SK-N-MC (cell line): ENCODE data around the gene BNIP3.

Experiments used
- EZH2 ChIP-seq: fragments of 200-600 bp; sonication (generic); IDR thresholded peaks from one replicate; pipeline ENCODE4 v1.6.1; 2017; ENCODE audit warnings: antibody characterized with exemption
- FOXP2 ChIP-seq: optimal IDR thresholded peaks from 2 replicates; pipeline ENCODE3; 2011; ENCODE audit warnings: mild to moderate bottlenecking, moderate library complexity; ENCODE audit not compliant: insufficient read depth; ENCODE audit errors: extremely low read length, control extremely low read depth
- POLR2AphosphoS5 ChIP-seq: IDR thresholded peaks from 2 replicates; pipeline ENCODE4 v1.6.1; 2012; ENCODE audit warnings: mild to moderate bottlenecking, low read depth, low read length, borderline replicate concordance

GRCh38 chr10:131960631-131961046 is 21.1 kb downstream of the BNIP3 start:
- TF ChIP-seq EZH2: no peak
- TF ChIP-seq POLR2AphosphoS5: no peak
- TF ChIP-seq FOXP2: no peak
